Fibroblast of skin of left quadriceps (primary cell): ENCODE results near the gene C20orf204.
"Not testable (repeated sequence)": the region's sequence is repeated elsewhere in the genome, so short reads cannot be mapped to it uniquely, and the experiment has no call there.

Source experiments
- DNase-seq, 2 experiments: peaks; one replicate each; pipeline ENCODE4 v3.0.0-alpha.2; 2013; ENCODE audit warnings: low read depth in 2 of 2

C20orf204 gene, protein sequence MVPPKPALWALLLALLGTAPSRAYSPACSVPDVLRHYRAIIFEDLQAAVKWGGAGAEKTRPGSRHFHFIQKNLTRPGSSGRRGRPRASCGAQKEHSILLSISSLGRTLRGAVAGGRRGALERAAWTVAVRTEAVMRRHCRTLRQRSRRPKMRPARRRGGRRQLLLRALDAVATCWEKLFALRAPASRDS

DNA sequence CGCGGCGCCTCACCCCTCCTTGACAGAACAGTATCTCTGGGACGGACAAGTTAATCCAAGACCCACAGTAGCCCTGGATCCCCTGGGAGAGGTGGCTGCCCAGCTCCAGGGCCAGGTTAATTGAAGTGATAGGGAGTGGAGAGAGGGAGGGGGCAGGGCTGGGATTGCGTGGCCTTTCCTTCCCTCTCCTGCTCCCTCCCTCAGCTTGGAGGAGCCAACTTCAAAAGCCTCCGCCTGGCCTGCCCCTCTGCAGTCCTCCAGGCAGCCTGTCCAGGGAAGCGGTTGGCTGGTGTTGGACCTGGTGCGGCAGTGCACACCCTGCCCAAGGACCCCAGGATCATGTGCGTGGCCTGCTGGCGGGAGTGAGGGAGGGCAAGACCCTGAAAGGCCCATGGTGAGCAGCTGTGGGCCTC is at the start of gene C20orf204:
TSS of gene C20orf204 (plus strand) at position 250 of the 413 bp plus-strand sequence. CDS start at position 392, 142 bp downstream.
- DNase-seq, result no peak

DNA sequence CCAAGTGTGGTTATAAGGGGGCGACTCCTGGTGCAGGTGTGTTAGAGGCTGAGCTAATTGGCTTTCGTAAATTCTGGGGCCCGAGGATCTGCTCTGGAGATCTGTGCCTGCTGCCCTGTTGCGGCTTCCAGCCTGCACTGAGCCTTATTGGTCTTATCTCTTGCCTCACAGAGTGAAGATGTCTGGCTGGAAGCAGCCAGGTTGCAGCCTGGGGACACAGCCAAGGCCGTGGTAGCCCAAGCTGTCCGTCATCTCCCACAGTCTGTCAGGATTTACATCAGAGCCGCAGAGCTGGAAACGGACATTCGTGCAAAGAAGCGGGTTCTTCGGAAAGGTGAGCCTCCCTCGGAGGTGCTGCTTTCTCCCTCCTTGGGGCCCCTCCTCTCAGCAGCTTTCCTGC is 35.1 kb upstream of the C20orf204 start:
- DNase-seq, result no peak

DNA sequence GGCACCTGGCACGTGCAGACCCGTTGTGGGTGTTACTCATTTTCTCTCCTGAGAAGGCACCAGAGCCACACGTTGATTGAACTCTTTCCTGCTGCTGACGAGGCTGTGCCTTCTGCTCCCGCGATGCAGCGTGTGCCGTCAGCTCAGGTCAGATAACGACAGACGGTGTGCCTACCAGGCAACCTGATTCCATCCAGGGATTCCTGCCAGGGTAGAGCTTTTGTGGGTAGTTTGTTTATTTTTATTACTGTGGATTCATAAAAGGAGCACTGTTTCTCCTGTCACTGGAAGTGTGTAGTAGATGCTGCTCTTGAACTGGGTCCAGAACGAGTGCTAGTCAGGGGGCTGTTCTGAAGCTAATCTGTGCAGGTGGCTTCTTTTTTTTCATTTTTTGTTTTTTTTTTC is 34.4 kb upstream of the C20orf204 start:
- no peak for DNase-seq

DNA sequence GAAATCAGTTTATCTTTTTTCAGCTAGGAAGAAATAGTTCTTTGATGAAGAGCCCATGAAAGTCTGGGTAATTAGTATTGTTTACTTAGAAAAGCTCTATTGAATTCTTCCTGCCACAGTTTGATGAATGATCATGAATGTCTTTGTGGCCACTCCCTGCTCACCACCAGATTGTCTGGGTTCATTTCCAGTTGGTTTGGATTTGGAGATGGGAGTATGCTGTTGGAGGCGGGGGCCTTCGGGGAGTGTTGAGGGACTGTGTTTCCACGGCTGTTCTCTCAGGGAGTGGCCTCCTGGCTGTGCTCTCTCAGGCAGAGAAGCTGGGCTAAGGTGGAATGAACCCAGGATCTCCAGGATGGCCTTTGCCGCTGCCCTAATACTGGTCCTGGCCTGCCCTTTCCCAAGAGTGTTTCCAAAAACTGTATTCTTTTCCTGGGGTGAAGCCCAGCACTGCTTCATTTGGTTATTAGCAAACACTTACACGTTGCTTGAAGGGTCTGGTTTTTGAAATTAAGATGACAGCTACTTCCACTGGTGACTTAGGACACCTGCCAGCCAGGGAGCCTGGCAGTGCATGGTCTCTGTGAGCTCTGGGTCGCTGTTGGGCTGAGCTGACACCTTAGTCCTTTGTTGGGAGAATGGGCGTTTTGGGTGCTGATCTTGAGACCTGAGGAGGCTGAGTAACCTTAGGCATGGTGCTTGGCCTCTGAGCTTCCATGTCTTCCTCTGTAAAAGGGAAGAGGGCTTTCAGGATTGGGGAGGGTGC is 31.8 kb upstream of the C20orf204 start:
- DNase-seq, result no peak

DNA sequence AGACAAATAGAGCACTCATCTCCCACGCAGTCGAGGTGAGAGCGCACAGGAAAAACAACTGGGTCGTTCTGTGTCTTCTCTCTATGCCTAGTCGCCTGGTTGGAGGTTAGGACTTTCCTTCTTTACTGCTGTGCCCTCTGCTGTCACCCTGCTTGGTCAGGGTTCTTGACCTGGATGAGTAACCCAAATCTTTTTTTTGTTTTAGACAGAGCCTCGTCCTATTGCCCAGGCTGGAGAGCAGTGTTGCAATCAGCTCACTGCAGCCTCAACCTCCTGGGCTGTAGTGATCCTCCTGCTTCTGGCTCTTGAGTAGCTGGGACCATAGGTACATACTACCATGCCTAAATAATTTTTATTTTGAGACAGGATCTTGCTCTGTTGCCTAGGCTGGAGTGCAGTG is 30.6 kb upstream of the C20orf204 start:
- DNase-seq, result no peak

DNA sequence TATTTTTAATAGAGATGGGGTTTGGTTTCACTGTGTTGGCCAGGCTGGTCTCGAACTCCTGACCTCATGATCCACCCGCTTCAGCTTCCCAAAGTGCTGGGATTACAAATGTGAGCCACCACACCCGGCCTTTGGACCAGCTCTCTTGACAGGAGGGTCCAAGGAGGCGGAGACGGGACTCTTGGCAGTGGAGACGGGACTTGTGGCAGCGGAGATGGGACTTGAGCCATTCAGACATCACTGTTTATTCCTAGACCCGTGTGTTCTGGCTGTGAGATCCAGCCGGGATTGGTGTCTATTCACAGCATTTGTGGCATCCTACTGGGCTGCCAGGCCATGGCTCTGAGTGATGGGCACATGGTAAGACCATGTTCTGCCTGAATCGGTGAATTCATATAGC is 29.5 kb upstream of the C20orf204 start:
- DNase-seq, result no peak

DNA sequence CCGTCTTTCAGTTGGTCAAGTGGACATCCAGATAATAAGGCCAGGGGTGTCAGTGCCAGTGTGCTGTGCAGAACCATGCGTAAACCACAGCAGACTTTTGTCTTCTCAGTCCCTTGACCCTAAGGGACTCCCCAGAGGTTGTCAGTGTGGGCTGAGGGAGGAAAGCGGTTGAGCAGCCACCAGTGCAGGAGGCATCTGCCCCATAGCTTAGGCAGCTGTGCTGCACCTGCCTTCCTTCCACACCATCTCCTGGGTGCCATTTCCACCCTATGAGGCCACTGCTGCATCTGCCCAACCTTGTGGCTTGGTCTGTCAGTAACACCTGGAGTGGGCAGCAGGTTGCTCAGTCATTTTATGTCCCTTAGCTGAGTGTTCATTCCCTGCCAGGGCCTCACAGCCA is 29.1 kb upstream of the C20orf204 start:
- no peak for DNase-seq

DNA sequence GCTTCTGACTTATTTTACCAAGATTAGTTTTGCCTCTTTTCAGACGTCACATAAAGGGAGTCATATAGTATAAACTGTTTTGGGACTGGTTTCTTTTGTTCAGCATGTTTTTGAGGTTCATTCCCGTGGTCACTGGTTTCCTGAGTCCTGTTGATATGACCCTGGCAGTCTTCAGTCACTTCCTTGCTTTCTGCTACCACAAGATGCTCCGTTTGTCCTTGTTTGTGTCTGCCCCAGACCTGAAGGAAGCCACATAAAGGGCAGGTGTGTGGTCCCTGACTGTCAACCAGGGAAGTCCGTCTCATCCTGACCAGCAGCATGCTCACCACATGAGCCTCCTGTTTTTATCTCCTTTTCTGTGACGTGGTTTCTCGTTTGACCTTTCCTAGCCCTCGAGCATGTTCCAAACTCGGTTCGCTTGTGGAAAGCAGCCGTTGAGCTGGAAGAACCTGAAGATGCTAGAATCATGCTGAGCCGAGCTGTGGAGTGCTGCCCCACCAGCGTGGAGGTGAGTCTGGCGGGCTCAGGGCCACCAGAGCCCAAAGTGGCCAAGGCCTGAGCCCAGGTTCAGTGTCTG is 26.1 kb upstream of the C20orf204 start:
- DNase-seq, result no peak

DNA sequence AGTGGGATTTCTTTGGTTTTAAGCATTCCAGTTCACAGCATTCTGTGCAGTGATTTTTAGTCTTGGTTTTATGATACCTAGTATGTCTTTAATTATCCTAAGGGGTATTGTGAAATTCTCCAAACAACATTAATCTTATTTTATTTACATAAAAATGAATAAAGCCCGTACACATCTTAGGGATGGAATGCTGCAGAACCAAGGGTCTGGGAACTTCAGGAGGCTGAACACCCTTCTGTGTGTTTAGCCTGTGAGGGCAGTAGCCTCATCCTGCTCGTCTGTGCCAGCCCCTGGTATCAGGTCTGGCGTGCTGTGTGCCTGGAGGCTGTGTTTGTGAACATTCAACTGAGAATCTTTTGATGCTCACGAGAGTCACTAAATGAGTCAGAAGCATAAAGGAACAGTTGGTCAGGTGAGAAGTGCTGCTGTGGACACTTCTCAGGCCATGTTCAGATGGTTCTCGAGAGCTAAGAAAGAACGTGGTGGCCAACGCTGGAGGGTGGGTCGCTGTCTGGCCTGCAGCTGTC is 25.2 kb upstream of the C20orf204 start:
- DNase-seq, result peak; percentile 45 to 60

DNA sequence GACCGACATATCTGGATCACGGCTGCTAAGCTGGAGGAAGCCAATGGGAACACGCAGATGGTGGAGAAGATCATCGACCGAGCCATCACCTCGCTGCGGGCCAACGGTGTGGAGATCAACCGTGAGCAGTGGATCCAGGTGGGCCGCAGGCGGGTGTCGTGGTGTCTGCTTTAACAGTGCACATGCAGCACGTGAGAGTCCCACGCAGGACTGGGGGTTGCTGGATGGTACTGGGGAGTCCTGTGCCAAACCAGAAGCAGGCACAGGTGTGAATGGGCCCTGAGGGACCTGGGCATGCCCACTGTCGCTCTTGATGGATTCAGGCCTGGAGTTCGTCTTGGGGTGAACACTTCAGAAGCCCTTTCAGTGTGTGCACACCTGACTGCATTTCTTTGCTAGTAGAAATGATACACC is 24.6 kb upstream of the C20orf204 start:
- no peak for DNase-seq

DNA sequence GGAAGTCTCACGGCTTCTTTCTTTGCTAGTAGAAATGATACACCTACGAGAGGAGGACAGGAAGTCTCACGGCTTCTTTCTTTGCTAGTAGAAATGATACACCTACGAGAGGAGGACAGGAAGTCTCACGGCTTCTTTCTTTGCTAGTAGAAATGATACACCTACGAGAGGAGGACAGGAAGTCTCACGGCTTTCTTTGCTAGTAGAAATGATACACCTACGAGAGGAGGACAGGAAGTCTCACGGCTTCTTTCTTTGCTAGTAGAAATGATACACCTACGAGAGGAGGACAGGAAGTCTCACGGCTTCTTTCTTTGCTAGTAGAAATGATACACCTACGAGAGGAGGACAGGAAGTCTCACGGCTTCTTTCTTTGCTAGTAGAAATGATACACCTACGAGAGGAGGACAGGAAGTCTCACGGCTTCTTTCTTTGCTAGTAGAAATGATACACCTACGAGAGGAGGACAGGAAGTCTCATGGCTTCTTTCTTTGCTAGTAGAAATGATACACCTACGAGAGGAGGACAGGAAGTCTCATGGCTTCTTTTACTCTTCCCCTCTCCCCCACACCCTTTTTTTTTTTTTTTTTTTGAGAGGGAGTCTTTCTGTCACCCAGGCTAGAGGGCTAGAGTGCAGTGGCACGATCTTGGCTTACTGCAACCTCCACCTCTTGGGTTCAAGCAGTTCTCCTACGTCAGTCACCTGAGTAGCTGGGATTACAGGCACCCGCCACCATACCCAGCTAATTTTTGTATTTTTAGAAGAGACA is 23.4 kb upstream of the C20orf204 start:
- DNase-seq, result not testable (repeated sequence)

DNA sequence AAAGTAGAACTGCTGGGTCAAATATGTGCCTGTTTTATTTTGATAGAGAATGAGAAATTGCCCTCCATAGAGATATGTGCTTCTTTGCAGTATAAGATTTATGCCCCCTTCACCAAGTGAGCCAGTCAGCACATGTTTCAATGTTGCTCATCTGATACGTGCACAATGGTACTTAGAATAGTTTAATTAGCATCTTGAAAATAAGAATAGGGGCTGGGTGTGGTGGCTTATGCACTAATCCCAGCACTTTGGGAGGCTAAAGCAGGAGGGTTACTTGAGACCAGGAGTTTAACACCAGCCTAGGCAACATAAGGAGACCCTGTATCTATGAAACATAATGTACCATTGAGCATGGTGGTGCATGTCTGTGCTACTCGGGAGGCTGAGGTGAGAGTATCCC is 20.3 kb upstream of the C20orf204 start:
- no peak for DNase-seq

DNA sequence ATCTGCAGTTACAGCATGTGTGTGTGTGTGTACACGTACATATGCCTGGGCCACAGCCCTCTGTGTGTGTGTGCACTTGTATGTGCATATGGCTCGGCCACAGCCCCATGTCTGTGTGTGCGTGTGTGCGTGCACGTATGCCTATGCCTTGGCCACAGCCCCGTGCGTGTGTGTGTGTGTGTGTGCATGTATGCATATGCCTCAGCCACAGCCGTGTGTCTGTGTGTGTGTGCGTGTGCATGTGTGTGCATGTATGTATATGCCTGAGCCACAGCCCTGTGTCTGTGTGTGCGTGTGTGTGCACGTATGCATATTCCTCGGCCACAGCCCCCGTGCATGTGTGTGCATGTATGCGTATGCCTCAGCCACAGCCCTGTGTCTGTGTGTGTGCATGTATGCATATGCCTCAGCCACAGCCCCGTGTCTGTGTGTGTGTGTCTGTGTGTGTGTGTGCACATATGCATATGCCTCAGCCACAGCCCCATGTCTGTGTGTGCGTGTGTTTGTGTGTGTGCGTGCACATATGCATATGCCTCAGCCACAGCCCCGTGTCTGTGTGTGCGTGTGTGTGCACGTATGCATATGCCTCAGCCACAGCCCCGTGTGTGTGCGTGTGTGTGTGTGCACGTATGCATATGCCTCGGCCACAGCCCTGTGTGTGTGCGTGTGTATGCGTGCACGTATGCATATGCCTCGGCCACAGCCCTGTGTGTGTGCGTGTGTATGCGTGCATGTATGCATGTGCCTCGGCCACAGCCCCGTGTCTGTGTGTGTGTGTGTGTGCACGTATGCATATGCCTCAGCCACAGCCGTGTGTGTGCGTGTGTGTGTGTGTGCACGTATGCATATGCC is 14.6 kb upstream of the C20orf204 start:
- no peak for DNase-seq

DNA sequence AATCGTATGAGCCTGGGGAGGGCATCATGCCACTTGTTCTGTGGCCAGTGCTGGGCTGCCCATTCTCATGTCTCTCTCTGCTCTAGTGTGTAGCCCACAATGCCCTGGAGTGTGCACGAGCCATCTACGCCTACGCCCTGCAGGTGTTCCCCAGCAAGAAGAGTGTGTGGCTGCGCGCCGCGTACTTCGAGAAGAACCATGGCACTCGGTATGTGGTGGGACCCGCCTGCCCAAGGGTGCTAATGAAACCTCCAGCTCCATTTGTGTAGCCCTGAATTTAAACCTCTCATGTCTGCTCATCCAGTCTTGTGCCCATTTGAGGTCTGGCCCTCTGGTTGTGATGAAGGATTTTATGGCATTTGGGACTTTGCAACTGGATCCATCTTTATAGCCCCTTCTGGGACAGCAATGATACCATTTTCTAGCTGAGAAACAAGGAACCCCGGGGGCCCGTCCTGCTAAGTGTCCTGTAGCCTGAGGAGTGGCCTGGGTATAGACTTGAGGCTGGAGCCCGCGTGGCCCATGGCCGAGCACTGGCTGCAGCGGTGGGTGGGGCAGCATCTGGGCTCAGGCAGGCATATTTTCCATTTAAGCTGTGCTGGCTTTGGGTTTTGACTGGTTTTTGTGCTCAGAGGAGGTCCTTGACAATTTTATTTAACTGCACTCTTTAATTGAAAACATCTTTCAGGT is 13.2 kb upstream of the C20orf204 start:
- no peak for DNase-seq

DNA sequence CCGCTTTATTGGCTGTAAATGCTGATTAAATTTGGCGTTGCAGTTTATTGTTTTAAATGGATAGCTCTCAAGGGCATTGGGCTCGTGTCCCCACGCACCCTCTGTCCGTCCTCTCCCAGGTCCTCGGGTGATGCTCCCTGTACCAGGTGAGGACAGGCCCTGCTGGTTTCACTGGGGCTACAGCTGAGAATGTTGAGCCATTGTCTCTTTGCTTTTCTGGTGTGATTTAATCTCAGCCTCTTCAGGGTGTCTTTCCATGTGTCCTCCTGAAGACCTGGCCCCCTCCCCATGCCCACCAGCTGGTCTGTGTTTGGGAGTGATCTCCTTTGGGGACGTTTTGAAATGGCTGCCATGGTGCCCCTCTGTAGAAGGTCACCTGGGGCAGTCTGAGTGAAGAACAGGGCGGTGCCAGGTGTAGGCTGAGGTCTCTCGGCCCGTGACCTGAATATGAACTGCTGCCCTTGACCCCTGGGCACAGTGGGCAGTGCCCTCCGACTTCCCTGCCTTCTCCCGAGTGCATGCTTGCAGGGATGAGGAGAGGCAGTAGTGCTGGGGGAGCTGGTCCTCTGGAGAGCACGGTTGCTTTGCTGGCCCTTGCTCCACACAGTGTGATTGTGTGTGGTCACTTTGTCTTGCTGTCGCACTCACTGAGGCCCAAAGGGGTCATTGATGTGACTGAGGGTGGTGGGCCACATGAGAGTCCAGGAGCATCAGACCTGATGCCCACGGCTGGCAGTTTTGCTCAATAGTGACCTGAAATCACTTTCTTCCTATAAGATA is 12.4 kb upstream of the C20orf204 start:
- no peak for DNase-seq

DNA sequence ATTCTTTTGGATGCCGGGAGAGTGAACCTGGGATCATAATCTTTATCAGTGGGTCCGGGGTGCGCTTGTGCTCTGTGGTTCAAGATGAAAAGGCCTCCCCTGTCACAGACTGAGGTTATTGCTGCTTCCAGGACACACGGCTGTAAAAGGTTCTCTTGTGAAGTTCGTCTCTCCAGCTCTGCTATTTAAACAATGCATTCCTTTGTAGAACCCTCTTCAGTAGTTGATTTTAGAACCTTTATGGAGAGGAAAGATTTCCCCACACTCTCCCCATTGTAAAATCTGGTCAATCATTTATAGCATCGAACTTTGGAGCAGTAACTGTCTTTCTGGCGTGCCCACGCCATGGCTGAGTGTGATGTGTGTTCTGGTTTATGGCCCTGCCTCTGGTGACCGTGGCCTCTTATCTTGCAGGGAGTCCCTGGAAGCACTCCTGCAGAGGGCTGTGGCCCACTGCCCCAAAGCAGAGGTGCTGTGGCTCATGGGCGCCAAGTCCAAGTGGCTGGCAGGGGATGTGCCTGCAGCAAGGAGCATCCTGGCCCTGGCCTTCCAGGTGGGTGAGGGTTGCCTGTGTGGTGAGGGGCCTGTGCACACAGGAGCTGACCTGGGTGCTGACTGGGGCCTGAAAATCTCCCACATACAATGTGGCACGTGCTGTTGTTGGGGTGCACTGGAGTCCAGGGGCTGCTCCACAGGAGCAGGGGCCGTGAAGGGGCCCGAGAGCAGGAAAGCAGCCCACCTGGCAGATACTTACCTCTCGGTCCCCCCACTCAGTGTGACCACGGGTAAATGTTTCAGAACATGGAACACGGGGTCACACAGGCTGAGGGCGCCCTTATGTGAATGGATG is 11.6 kb upstream of the C20orf204 start:
- no peak for DNase-seq

DNA sequence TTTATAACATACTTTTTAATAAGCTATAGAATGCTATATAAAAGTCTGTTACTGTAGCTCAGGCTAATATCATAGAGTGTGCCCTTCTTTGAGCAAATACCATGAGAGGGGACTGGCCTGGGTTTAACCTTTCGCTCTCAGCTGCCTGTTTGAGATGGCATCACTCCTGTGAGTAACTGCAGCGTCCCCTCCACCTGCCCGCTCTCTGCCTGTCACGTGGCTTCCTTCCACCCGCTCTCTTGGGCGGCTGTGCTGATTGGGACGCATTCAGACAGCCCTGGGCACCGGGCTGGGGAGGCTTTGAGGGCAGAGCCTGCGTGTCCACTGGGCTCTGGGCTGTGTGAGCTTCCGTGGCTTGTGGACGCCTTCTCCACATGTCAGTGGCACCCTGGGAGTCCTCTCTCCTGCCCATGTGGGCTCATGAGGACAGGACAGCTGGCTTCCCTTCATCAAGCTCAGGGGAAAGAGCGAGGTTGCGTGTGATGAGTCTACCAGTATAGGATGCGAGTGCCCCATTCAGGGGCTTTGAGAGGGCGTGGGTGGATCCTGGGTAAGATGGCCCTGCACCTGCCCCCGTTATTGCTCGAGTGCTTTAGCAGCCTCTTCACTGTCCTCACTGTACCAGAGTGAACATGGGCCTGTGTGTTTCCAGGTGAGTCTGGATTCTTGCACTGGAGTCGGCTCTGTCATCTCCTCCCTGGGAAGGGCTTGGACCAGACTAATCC is 10.7 kb upstream of the C20orf204 start:
- no peak for DNase-seq

DNA sequence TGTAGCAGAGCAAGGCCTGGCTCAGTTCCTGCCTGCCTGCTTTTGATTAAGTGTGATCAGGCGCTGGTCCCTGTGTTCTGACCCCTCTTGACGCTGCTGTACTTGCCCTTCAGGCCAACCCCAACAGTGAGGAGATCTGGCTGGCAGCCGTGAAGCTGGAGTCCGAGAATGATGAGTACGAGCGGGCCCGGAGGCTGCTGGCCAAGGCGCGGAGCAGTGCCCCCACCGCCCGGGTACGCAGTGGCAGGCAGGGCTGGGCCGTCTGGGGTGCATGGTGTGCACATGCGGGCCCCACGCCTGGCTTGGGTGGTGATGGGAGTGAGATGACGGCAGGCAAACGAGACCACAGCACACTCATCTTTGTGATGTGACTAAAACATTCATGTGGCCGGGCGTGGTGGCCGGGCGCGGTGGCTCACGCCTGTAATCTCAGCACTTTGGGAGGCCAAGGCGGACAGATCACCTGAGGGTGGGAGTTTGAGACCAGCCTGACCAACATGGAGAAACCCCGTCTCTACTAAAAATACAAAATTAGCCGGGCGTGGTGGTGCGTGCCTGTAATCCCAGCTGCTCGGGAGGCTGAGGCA is 10.1 kb upstream of the C20orf204 start:
- DNase-seq, result no peak
